Measurements from ENCODE around the gene LRRC37A3.
"Not testable (repeated sequence)": the region's sequence is repeated elsewhere in the genome, so short reads cannot be mapped to it uniquely, and the experiment has no call there.

LRRC37A3 gene

DNA sequence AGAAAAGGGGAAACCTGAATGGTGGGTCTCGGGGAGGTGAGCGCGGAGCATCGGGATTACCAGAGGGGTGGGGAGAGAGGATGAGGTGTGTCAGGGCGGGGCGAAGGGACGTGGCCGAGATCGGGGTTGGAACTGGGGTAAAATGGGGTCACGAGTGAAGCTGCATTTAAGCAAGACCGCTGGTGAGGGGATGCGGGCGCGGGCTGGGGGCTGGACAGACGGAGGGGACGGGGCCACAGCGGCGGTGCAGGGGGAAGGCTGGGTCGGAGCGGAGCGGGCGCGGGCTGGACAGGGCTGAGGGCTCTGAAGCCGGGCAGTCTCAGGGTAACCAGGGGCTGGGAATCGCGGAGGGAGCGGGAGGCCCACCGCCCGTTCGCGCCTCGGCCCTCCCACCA is 82.7 kb downstream of the LRRC37A3 start:
- H3K36me3 Mint-ChIP-seq (ENCODE audit: low read depth), result peaks cover 38% of the 10 kb centered on the region
- intact Hi-C loops (cut with micrococcal nuclease); H3K9me3 Mint-ChIP-seq; H3K27me3 Mint-ChIP-seq: not testable (repeated sequence)
- H3K27ac Mint-ChIP-seq, result peak overlapping the region; percentile 99
- peak overlapping the region; percentile 93 for H3K4me3 Mint-ChIP-seq
- peaks cover 52% of the 10 kb centered on the region for H3K4me1 Mint-ChIP-seq (ENCODE audit: low read depth)

DNA sequence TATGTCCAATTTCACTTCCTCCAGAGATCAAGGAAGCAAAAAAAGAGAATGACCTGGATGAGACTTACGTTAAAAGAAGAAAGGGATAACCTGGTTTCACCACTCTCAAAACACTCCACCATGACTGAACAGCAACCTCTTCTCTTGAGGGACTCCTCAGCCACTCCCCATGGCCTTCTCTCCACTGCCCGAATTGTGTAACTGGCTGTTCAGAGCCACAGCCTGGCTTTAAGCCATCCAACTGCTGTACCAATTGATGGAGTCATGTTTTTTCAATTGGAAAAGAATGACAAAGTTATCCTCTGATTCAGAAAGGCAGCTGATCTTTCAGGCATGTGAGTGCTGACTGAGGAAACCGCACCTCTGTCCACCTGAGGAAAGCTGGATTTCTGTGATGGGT is 85.2 kb downstream of the LRRC37A3 start:
- intact Hi-C loops (cut with micrococcal nuclease); H3K9me3 Mint-ChIP-seq; H3K27ac Mint-ChIP-seq; H3K27me3 Mint-ChIP-seq; H3K4me3 Mint-ChIP-seq: not testable (repeated sequence)
- Mint-ChIP-seq H3K36me3 (ENCODE audit: low read depth) (peaks cover 46% of the 10 kb centered on the region), H3K4me1 (ENCODE audit: low read depth) (peaks cover 61% of the 10 kb centered on the region)

DNA sequence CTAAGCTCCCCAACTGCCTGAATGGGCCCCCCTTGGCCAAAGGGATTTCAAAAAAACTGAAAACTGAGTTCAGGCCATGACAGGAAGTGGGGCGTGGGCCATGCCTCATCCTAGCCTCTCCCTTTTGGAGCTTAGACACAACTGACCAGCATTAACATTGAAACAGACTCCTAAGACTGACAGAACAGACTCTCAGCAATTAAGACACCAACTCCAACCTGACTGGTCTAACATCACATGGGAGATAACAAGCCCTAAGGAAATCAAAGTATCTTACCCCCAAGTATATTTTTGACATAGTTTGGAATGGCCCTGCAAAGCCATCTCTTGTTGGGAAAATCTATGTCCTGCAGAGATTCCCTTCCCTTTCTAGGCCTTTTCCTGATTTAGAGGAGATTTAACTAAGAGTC is 88.6 kb downstream of the LRRC37A3 start:
- Mint-ChIP-seq H3K36me3 (ENCODE audit: low read depth) (peaks cover 57% of the 10 kb centered on the region), H3K27ac (peak overlapping the region; percentile 20), H3K4me1 (ENCODE audit: low read depth) (peaks cover 44% of the 10 kb centered on the region)
- H3K9me3 Mint-ChIP-seq; H3K27me3 Mint-ChIP-seq; H3K4me3 Mint-ChIP-seq; intact Hi-C loops (cut with micrococcal nuclease): not testable (repeated sequence)

DNA sequence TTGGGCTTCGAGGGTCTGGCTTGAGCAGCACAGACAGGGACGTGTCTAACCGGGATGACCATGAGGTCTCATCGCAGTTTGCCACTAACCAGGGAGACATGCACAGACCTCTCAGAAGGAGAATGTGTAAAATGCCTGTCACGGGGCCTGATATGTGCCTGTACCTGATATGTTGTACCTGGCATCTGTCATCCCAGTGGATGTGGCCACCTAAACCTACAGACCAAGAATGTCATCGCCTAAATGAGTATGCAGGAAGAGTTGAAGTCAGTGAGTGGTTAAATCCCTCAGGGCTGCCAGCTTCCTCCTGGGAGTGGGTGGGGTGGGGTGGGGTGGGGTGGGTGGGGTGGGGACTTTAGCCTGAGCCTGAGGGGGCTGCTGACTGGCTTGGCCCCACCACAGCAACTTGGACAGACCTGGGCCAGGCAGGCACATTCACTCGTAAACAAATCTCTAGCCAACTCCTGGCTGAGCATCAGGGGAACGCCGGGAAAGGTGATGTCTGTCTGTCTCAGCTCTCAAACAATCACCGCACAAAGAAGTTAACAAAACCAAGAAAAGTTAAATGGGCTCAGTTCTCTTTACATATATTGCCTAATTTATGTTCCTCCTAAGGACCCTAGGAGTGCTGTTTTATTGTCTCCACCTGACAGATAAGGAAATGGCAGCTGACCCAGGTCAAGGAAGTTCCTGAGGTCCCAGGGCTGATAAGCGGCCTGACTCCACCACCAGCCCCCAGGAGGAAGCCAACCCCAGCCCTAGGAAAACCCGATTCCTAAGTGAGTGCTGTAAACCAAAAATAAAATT is 89.3 kb downstream of the LRRC37A3 start:
- peaks cover 57% of the 10 kb centered on the region for H3K36me3 Mint-ChIP-seq (ENCODE audit: low read depth)
- H3K9me3 Mint-ChIP-seq; H3K27me3 Mint-ChIP-seq; intact Hi-C loops (cut with micrococcal nuclease); H3K4me3 Mint-ChIP-seq: not testable (repeated sequence)
- H3K4me1 Mint-ChIP-seq (ENCODE audit: low read depth), result peaks cover 38% of the 10 kb centered on the region
- H3K27ac Mint-ChIP-seq, result peak overlapping the region; percentile 20

- H3K9me3 Mint-ChIP-seq; intact Hi-C loops (cut with micrococcal nuclease); H3K4me3 Mint-ChIP-seq; H3K27me3 Mint-ChIP-seq: not testable (repeated sequence)
- H3K36me3 Mint-ChIP-seq (ENCODE audit: low read depth), result peaks cover 57% of the 10 kb centered on the region
- H3K27ac Mint-ChIP-seq, result peak overlapping the region; percentile 63
- H3K4me1 Mint-ChIP-seq (ENCODE audit: low read depth), result peaks cover 30% of the 10 kb centered on the region
These were observed 90.2 kb downstream of the LRRC37A3 start for GRCh38 chr17:64829068-64829467.

GRCh38 chr17:64818904-64819303 is 100.4 kb downstream of the LRRC37A3 start:
- H3K27ac Mint-ChIP-seq; intact Hi-C loops (cut with micrococcal nuclease); H3K27me3 Mint-ChIP-seq; H3K4me1 Mint-ChIP-seq (ENCODE audit: low read depth); H3K4me3 Mint-ChIP-seq; H3K9me3 Mint-ChIP-seq: not testable (repeated sequence)
- peaks cover 85% of the 10 kb centered on the region for H3K36me3 Mint-ChIP-seq (ENCODE audit: low read depth)

DNA sequence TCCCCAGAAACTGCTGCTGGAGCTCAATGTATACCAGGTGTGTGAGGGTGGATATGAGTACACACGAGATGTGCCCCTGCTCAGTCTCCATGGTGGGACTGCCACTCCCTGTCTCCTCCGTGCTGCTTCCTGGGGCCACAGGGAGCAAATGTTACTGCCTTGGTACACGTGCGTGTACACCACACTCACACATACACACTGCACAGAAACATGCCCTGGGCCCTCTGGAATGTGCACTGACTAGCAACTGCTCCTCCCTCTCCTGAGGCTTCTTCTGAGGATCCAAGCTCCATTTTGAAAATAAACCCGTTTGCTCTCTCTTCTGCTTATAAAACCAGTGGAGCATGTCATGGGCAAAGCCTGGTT is 103.5 kb downstream of the LRRC37A3 start:
- H3K4me3 Mint-ChIP-seq; H3K9me3 Mint-ChIP-seq; intact Hi-C loops (cut with micrococcal nuclease); H3K4me1 Mint-ChIP-seq (ENCODE audit: low read depth); H3K27ac Mint-ChIP-seq; H3K27me3 Mint-ChIP-seq: not testable (repeated sequence)
- H3K36me3 Mint-ChIP-seq (ENCODE audit: low read depth), result peaks cover 65% of the 10 kb centered on the region

DNA sequence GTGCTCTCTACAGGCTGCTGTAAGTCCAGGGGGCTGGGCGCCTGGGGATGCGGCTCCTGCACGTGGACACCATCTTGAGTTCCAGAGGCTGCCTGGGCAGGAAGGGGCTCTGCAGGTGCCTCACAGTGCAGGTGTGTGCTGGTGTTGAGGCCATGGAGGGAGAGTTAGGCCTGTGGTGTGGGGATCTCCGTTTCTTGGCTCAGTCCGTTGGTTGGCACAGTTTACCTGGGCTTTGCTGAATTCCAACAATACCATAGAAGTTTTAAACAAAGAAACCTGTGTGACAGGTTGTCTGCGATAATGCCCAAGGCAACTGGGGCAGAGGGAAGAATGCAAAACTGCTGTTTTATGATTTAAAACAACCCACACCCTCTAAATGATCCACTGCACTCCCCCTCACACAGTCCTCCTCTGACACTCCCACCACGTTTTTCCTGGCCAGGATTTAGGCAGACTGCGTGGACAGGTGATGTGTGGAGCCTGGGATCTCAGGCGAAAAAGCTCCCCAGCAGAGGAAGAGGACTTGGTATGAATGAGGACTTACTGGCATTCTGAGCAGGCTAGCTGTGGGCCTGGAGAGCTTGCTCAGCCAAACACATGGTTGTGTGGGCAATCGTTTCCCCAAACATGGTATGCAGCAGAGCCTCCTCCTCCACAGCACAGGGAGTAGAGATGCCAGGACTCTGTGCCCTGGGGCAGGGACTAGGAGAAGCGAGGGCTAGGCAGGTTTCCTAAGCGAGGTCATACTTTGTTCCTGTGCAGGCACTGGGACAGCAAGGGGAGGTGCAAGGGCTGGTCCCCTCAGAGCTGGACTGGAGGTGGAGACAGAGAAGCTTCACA is 104.1 kb downstream of the LRRC37A3 start:
- H3K4me3 Mint-ChIP-seq; H3K27ac Mint-ChIP-seq; H3K27me3 Mint-ChIP-seq; intact Hi-C loops (cut with micrococcal nuclease); H3K9me3 Mint-ChIP-seq: not testable (repeated sequence)
- Mint-ChIP-seq H3K4me1 (ENCODE audit: low read depth) (peaks cover 10% of the 10 kb centered on the region), H3K36me3 (ENCODE audit: low read depth) (peaks cover 64% of the 10 kb centered on the region)

- H3K27me3 Mint-ChIP-seq; H3K9me3 Mint-ChIP-seq; intact Hi-C loops (cut with micrococcal nuclease); H3K4me3 Mint-ChIP-seq: not testable (repeated sequence)
- H3K4me1 Mint-ChIP-seq (ENCODE audit: low read depth), result peaks cover 28% of the 10 kb centered on the region
- peak overlapping the region; percentile 56 for H3K27ac Mint-ChIP-seq
- peaks cover 65% of the 10 kb centered on the region for H3K36me3 Mint-ChIP-seq (ENCODE audit: low read depth)
These were observed 110.9 kb downstream of the LRRC37A3 start for GRCh38 chr17:64808178-64808977.
